OCI-LY7 (cell line): ENCODE results near the gene ANO1. TPM values are rescaled to one million over a fixed set of nuclear protein-coding genes. Genes with fewer than 3 reads are reported as not detected.

Experiments
- BruUV-seq: library from RNA; stranded (reverse); fragments of 400-500 nt; replicated peaks from 2 replicates; lab custom pipeline; 2021; lab: Mats Ljungman, UMichigan
- CTCF ChIA-PET: fragments of 300-600 bp; sonication (Branson Sonifier 250); formaldehyde crosslinking; loops from one replicate; lab custom pipeline; 2022; ENCODE audit warnings: antibody characterized with exemption; ENCODE audit not compliant: unreplicated experiment; lab: Charles Lee
- POLR2A ChIA-PET: fragments of 300-600 bp; sonication (Branson Sonifier 250); formaldehyde crosslinking; loops from one replicate; lab custom pipeline; 2022; ENCODE audit warnings: antibody characterized with exemption; lab: Charles Lee
- DNase-seq: peaks from one replicate; pipeline ENCODE4 v3.0.0-alpha.2; 2015; ENCODE audit warnings: low spot score
- H2AFZ ChIP-seq: fragments of 200-600 bp; sonication (generic), shearing (Covaris generic); 2 replicates; pipeline ENCODE4 v1.6.1; 2014; ENCODE audit warnings: mild to moderate bottlenecking, antibody characterized with exemption, low read length, moderate library complexity
- H3K27ac ChIP-seq: fragments of 200-600 bp; sonication (generic); 2 replicates; pipeline ENCODE4 v1.5.1; 2014; ENCODE audit warnings: mixed run types, low read depth, mild to moderate bottlenecking, moderate library complexity, low read length, inconsistent platforms; ENCODE audit not compliant: poor library complexity, severe bottlenecking
- H3K36me3 ChIP-seq: fragments of 200-600 bp; sonication (generic); 2 replicates; pipeline ENCODE4 v1.6.1; 2014; ENCODE audit warnings: mild to moderate bottlenecking, antibody characterized with exemption, low read length, moderate library complexity, mixed read lengths; ENCODE audit not compliant: insufficient read depth
- H3K4me1 ChIP-seq: fragments of 200-600 bp; sonication (generic); 2 replicates; pipeline ENCODE4 v1.5.1; 2014; ENCODE audit warnings: mild to moderate bottlenecking, low read length; ENCODE audit not compliant: insufficient read depth, poor library complexity, severe bottlenecking
- H3K4me2 ChIP-seq: fragments of 200-600 bp; sonication (generic); 2 replicates; pipeline ENCODE4 v1.6.1; 2014; ENCODE audit warnings: mild to moderate bottlenecking, low read length
- H3K4me3 ChIP-seq: fragments of 200-600 bp; sonication (generic); 2 replicates; pipeline ENCODE4 v1.5.1; 2014; ENCODE audit warnings: mild to moderate bottlenecking, low read depth, low read length; ENCODE audit not compliant: poor library complexity, severe bottlenecking
- H3K79me2 ChIP-seq: fragments of 200-600 bp; sonication (generic); 2 replicates; pipeline ENCODE4 v1.6.1; 2016; ENCODE audit warnings: low read depth, mild to moderate bottlenecking, low read length, moderate library complexity, mixed read lengths; ENCODE audit not compliant: insufficient read depth
- H3K9me2 ChIP-seq: fragments of 200-600 bp; sonication (generic); 2 replicates; pipeline ENCODE4 v1.6.1; 2016; ENCODE audit warnings: mild to moderate bottlenecking, low read length, mixed read lengths; ENCODE audit not compliant: insufficient read depth
- H3K9me3 ChIP-seq: fragments of 200-600 bp; sonication (generic); 2 replicates; pipeline ENCODE4 v1.6.1; 2014; ENCODE audit warnings: mild to moderate bottlenecking, mixed run types, low read length, mixed read lengths
- H4K20me1 ChIP-seq: fragments of 200-600 bp; sonication (generic); 2 replicates; pipeline ENCODE4 v1.6.1; 2014; ENCODE audit warnings: mild to moderate bottlenecking, antibody characterized with exemption, low read length, moderate library complexity, mixed read lengths; ENCODE audit not compliant: insufficient read depth
- EZH2phosphoT487 ChIP-seq: fragments of 200-600 bp; sonication (generic); IDR thresholded peaks from 2 replicates; pipeline ENCODE4 v1.6.1; 2018; ENCODE audit warnings: low read depth, borderline replicate concordance, mild to moderate bottlenecking, mixed run types, antibody characterized with exemption, low read length, moderate library complexity, mixed read lengths
- intact Hi-C: fragments of 100-400 bp; cut with micrococcal nuclease; formaldehyde crosslinking; loops from one replicate; pipeline ENCODE4 v1.10.0; 2022; ENCODE audit not compliant: unreplicated experiment
- total RNA-seq, 2 experiments: library from RNA; depleted of rRNA in 1 of 2; stranded (reverse); fragments of >200 nt in 1 of 2; shearing (Covaris generic) in 1 of 2; gene quantifications; 2 replicates each; pipeline ENCODE4 v1.2.3, GENCODE V29; 2014 to 2022
- TF ChIP-seq, protein P1 (sequence below): fragments of 200-600 bp; sonication (generic); conservative IDR thresholded peaks from 2 replicates; pipeline ENCODE4 v1.5.1; 2014; ENCODE audit warnings: mild to moderate bottlenecking, antibody characterized with exemption, low read length, moderate library complexity, mixed read lengths

The ANO1 gene
- total RNA-seq, 2 experiments from 2014 or later = not detected

DNA sequence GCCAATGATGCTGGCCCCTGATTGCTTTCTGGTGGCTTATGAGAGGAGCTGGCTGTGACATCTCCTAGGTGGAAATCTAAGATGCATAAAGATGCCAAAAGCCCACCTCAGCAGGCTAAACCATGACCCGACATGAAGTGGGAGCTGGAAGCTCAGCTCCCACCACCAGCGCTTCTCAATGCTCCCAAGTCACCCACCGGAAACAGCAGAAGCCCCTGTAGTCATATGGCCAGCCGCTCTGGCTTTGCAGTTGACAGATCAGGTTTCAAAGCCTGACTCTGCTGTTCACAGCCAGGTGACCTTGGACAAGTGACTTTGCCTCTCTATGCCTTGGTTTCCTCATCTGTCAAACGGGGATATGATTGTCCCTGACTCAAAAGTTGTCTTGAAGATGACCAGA, 29.1 kb upstream of the ANO1 start:
- POLR2A ChIA-PET = no interaction called here
- DNase-seq = no peak
- Histone ChIP-seq H3K36me3 (no peaks in the 10 kb centered on the region), H3K9me2 (no peaks in the 10 kb centered on the region), H3K27ac (no peak overlapping the region), H3K9me3 (0 out of 2 replicates have a peak, but pooled peaks cover 5% of the 10 kb centered on the region), H3K79me2 (no peaks in the 10 kb centered on the region), H3K4me1 (no peaks in the 10 kb centered on the region), H4K20me1 (no peaks in the 10 kb centered on the region), H2AFZ (no peak overlapping the region), H3K4me2 (no peak overlapping the region), H3K4me3 (no peak overlapping the region)
- CTCF ChIA-PET = no interaction called here
- TF ChIP-seq, protein P1, sequence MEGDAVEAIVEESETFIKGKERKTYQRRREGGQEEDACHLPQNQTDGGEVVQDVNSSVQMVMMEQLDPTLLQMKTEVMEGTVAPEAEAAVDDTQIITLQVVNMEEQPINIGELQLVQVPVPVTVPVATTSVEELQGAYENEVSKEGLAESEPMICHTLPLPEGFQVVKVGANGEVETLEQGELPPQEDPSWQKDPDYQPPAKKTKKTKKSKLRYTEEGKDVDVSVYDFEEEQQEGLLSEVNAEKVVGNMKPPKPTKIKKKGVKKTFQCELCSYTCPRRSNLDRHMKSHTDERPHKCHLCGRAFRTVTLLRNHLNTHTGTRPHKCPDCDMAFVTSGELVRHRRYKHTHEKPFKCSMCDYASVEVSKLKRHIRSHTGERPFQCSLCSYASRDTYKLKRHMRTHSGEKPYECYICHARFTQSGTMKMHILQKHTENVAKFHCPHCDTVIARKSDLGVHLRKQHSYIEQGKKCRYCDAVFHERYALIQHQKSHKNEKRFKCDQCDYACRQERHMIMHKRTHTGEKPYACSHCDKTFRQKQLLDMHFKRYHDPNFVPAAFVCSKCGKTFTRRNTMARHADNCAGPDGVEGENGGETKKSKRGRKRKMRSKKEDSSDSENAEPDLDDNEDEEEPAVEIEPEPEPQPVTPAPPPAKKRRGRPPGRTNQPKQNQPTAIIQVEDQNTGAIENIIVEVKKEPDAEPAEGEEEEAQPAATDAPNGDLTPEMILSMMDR = no peak
- TF ChIP-seq EZH2phosphoT487 = no peak
- intact Hi-C loops = no loop called here
- no TSS peak for BruUV-seq

DNA sequence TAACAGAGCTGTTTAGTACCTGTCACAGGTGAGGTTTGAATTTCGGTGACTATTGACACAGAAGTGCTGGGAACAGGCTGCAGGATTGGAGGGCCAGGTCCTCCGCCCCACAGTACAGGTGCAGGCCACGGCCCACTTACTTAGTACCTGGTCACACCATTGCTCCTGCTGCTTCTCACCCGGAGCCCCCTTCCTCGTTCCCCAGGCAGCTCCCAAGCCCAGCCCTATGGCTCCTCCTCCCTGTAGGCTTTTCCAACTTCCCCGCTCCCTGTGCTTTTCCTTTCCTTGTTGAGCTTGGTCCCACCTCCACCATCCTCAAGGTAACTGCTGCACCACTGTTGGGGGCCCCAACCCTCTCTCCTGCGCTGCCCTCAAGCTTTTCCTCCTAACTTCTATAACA, 27.9 kb upstream of the ANO1 start:
- CTCF ChIA-PET = no interaction called here

DNA sequence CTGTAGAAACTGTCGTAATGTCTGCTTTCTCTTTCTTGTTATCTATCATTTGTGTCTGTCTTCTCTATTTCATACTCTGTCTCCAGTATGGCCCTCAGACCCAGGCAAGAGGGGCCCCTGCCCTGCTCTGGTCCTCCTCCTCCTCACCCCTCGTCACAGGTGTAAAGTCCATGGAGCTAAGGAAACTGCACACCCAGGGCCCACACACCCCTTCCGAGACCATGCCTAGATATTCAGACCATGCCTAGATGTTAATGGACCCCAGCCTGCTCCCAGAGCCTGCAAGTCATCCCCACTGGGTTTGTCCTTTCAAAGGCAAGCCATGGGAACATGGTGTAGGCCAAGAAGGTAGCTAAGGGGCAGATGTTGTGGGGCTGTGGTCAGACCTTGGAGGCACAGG, 24.1 kb upstream of the ANO1 start:
- no peak for TF ChIP-seq EZH2phosphoT487
- TF ChIP-seq, protein P1 = no peak
- H3K27ac ChIP-seq = no peak overlapping the region
- no peaks in the 10 kb centered on the region for H4K20me1 ChIP-seq
- H3K36me3 ChIP-seq = no peaks in the 10 kb centered on the region
- peaks cover 11% of the 10 kb centered on the region; the same call in 1 of the 2 replicates for H3K9me3 ChIP-seq
- no peak overlapping the region for H2AFZ ChIP-seq
- H3K4me2 ChIP-seq = no peak overlapping the region
- no TSS peak for BruUV-seq
- no peak for DNase-seq
- ChIA-PET CTCF (no interaction called here), POLR2A (no interaction called here)
- intact Hi-C loops = no loop called here
- no peaks in the 10 kb centered on the region for H3K9me2 ChIP-seq
- H3K4me3 ChIP-seq = no peak overlapping the region
- H3K4me1 ChIP-seq = no peaks in the 10 kb centered on the region
- H3K79me2 ChIP-seq = no peaks in the 10 kb centered on the region

More for the DNA sequence above, 27.9 kb upstream of the ANO1 start:
- DNase-seq = no peak
- no peaks in the 10 kb centered on the region for H3K9me3 ChIP-seq
- no peaks in the 10 kb centered on the region for H3K4me1 ChIP-seq
- no TSS peak for BruUV-seq
- no peak overlapping the region for H3K4me2 ChIP-seq
- no peaks in the 10 kb centered on the region for H3K79me2 ChIP-seq
- TF ChIP-seq, protein P1 = no peak
- TF ChIP-seq EZH2phosphoT487 = no peak
- no peaks in the 10 kb centered on the region for H4K20me1 ChIP-seq
- no peaks in the 10 kb centered on the region for H3K9me2 ChIP-seq
- no peak overlapping the region for H3K27ac ChIP-seq
- intact Hi-C loops = no loop called here
- H2AFZ ChIP-seq = no peak overlapping the region
- H3K4me3 ChIP-seq = no peak overlapping the region
- POLR2A ChIA-PET = no interaction called here
- H3K36me3 ChIP-seq = no peaks in the 10 kb centered on the region
